K562 (cell line): ENCODE measurements around the gene CBX1. TPM values are rescaled to one million over a fixed set of nuclear protein-coding genes. Genes with fewer than 3 reads are reported as not detected.
A peak's percentile ranks its signal among the peaks of the same experiment; 100 is the strongest.

Source experiments
- ATAC-seq: fragments of 200-7000 bp; cut with Tn5 transposase; 3 replicates; pipeline ENCODE4 v1.9.1; 2020; ENCODE audit warnings: moderate library complexity
- BruUV-seq: library from RNA; stranded (reverse); fragments of 400-500 nt; replicated peaks from 2 replicates; lab custom pipeline; 2021; lab: Mats Ljungman, UMichigan
- CTCF ChIA-PET: fragments of 300-600 bp; formaldehyde crosslinking; extraction: SDS; loops from one replicate; lab custom pipeline; 2021; ENCODE audit warnings: low intra/inter-chr PET ratio; lab: Yijun Ruan, JAX
- POLR2A ChIA-PET: fragments of 300-600, 350-650 bp; sonication (Branson Sonifier 250); formaldehyde crosslinking; extraction: SDS; loops from one replicate; lab custom pipeline; 2021; ENCODE audit warnings: antibody characterized with exemption, inconsistent platforms; lab: Yijun Ruan, JAX
- DNase-seq, 4 experiments: peaks; one replicate each; pipeline versions ENCODE4 v3.0.0 to v3.0.0-alpha.2; 2011 to 2018; ENCODE audit warnings: low spot score in 3 of 4, mixed read lengths in 3 of 4; ENCODE audit errors: extremely low read depth in 1 of 4
- FAIRE-seq: peaks from 2 replicates; lab custom pipeline; 2011; peaks lifted over from hg19 to GRCh38; lab: Jason Lieb, UNC
- H2AFZ ChIP-seq: 2 replicates; pipeline ENCODE4 v1.6.0; 2011; ENCODE audit warnings: low read depth, low read length, control low read depth, inconsistent platforms
- H3K27ac ChIP-seq: fragments of 200-600 bp; 3 replicates; pipeline ENCODE4 v1.8.0; 2011; ENCODE audit warnings: low read depth, mild to moderate bottlenecking, control low read depth, inconsistent platforms, low read length, moderate library complexity, mixed read lengths; ENCODE audit errors: extremely low read depth
- H3K27me3 ChIP-seq, 2 experiments: fragments of 300-600 bp in 1 of 2; 2 replicates in 1 of 2; 3 replicates in 1 of 2; pipeline versions ENCODE4 v1.6.0 to v1.8.0; 2011; ENCODE audit warnings: inconsistent platforms in 2 of 2, low read length in 2 of 2, mild to moderate bottlenecking in 1 of 2, mixed read lengths in 1 of 2, moderate library complexity in 1 of 2; ENCODE audit not compliant: control insufficient read depth in 2 of 2, insufficient read depth in 2 of 2
- H3K36me3 ChIP-seq: fragments of 300-600 bp; 3 replicates; pipeline ENCODE4 v1.8.0; 2011; ENCODE audit warnings: mild to moderate bottlenecking, low read length, inconsistent platforms; ENCODE audit not compliant: control insufficient read depth, insufficient read depth
- H3K4me1 ChIP-seq, 2 experiments: fragments of 200-600 bp in 1 of 2; replicated peaks in 1 of 2; 2 replicates in 1 of 2; 3 replicates in 1 of 2; pipeline versions ENCODE4 v1.5.1 to v1.8.0; 2011; ENCODE audit warnings: inconsistent platforms in 2 of 2, low read length in 2 of 2, mild to moderate bottlenecking in 1 of 2, mixed read lengths in 1 of 2, moderate library complexity in 1 of 2; ENCODE audit not compliant: control insufficient read depth in 2 of 2, insufficient read depth in 2 of 2
- H3K4me2 ChIP-seq: 2 replicates; pipeline ENCODE4 v1.6.1; 2011; ENCODE audit warnings: low read length, control low read depth, inconsistent platforms, mixed read lengths; ENCODE audit not compliant: insufficient read depth
- H3K4me3 ChIP-seq: fragments of 200-600 bp; sonication (generic), shearing (Covaris generic); 2 replicates; pipeline ENCODE4 v1.5.1; 2016; ENCODE audit warnings: control low read depth, inconsistent platforms
- H3K79me2 ChIP-seq: fragments of 200-600 bp; 3 replicates; pipeline ENCODE4 v1.8.0; 2011; ENCODE audit warnings: low read length, inconsistent platforms; ENCODE audit not compliant: control insufficient read depth, insufficient read depth
- H3K9ac ChIP-seq, 2 experiments: 2 replicates each; pipeline versions ENCODE4 v1.6.0 to v1.6.1; 2011; ENCODE audit warnings: low read depth in 2 of 2, low read length in 2 of 2, control low read depth in 1 of 2, inconsistent platforms in 1 of 2, mild to moderate bottlenecking in 1 of 2, mixed read lengths in 1 of 2; ENCODE audit not compliant: insufficient read depth in 1 of 2
- H3K9me1 ChIP-seq: one replicate; pipeline ENCODE4 v1.6.0; 2011; ENCODE audit warnings: inconsistent platforms, mild to moderate bottlenecking, low read length, moderate library complexity; ENCODE audit not compliant: control insufficient read depth, insufficient read depth
- H3K9me3 ChIP-seq: replicated peaks from 2 replicates; pipeline ENCODE4 v1.5.1; 2011; ENCODE audit warnings: low read depth, low read length, inconsistent platforms; ENCODE audit not compliant: control insufficient read depth, insufficient read depth
- H4K20me1 ChIP-seq: replicated peaks from 2 replicates; pipeline ENCODE4 v1.6.1; 2011; ENCODE audit warnings: low read length, inconsistent platforms, mixed read lengths; ENCODE audit not compliant: control insufficient read depth, insufficient read depth
- BACH1 ChIP-seq: fragments of 200-800 bp; sonication (Bioruptor generic); IDR thresholded peaks from 2 replicates; pipeline ENCODE4 v1.6.1; 2016; ENCODE audit warnings: missing genetic modification characterization, missing compliant biosample characterization
- CBX2 ChIP-seq: fragments of 200-600 bp; sonication (generic); IDR thresholded peaks from one replicate; pipeline ENCODE4 v1.6.1; 2012; ENCODE audit warnings: mild to moderate bottlenecking, low read length, inconsistent platforms; ENCODE audit not compliant: insufficient read depth, poor library complexity, severe bottlenecking
- FOSL1 ChIP-seq: fragments of 200-800 bp; sonication (Bioruptor generic); conservative IDR thresholded peaks from 2 replicates; pipeline ENCODE4 v1.6.1; 2016; ENCODE audit warnings: missing genetic modification characterization, missing compliant biosample characterization
- GABPA ChIP-seq: fragments of 200-800 bp; sonication (Bioruptor generic); conservative IDR thresholded peaks from 2 replicates; pipeline ENCODE4 v1.6.1; 2016; ENCODE audit warnings: low read depth, missing genetic modification characterization, missing compliant biosample characterization
- HOXB6 ChIP-seq: fragments of 250-450 bp; sonication (Bioruptor Pico); IDR thresholded peaks from 2 replicates; pipeline ENCODE4 v1.5.1; 2022; ENCODE audit warnings: mild to moderate bottlenecking, borderline replicate concordance
- JUND ChIP-seq, 2 experiments: IDR thresholded peaks; 2 replicates in 1 of 2; 3 replicates in 1 of 2; pipeline ENCODE4 v1.6.1; 2011; ENCODE audit warnings: borderline replicate concordance in 2 of 2, low read depth in 2 of 2, low read length in 2 of 2, improper control_type of control experiment in 1 of 2, missing biosample characterization in 1 of 2, missing genetic modification characterization in 1 of 2, missing genetic modification reagents in 1 of 2
- NFE2 ChIP-seq: IDR thresholded peaks from 2 replicates; pipeline ENCODE4 v1.6.1; 2014; ENCODE audit warnings: antibody characterized with exemption, low read depth
- WGBS: fragments of 100-300 bp; shearing (Covaris generic); methylation state at CpG from one replicate; pipeline ENCODE4 v1.1.6; 2016; ENCODE audit warnings: low coverage, mixed read lengths; ENCODE audit not compliant: insufficient coverage; ENCODE audit errors: missing lambda C conversion rate; 5-methylcytosine and 5-hydroxymethylcytosine counted together
- in situ Hi-C: fragments of 300-500 bp; cut with MboI; formaldehyde crosslinking; loops from 4 replicates; pipeline ENCODE4 v1.15.0; 2018; ENCODE audit warnings: inconsistent platforms, mixed read lengths
- intact Hi-C: fragments of 100-400 bp; cut with micrococcal nuclease; formaldehyde crosslinking; loops from 2 replicates; pipeline ENCODE4 v1.14.2; 2022
- polyA plus RNA-seq, 8 experiments: library from polyadenylated mRNA; depleted of rRNA in 4 of 8; stranded (reverse) in 5 of 8; unstranded in 3 of 8; fragments of >200 nt; fragmentation: Nextera tagmentation in 2 of 8; fragmentation: Illumina TruSeq in 1 of 8; extraction: Ambion mirVana in 2 of 8; extraction: Trizol in 1 of 8; gene quantifications; 2 replicates each; pipeline versions ENCODE4 v1.2.1 to v1.2.3, GENCODE V29; 2011 to 2014; ENCODE audit warnings: inconsistent platforms in 1 of 8, missing spikeins in 1 of 8
- total RNA-seq, 7 experiments: library from RNA; depleted of rRNA in 6 of 7; stranded (reverse); fragments of >200 nt in 6 of 7; fragmentation: Illumina TruSeq in 2 of 7; extraction: Trizol in 2 of 7; gene quantifications; 2 replicates each; pipeline versions ENCODE4 v1.2.1 to v1.2.3, GENCODE V29; 2011 to 2021; ENCODE audit warnings: low replicate concordance in 1 of 7

CBX1 gene
- total and polyA plus RNA-seq, 9 of the 15 experiments (the other 6 are each of a cell fraction or from before 2014, with no cell fraction given): 10.6 to 95.7 (median 52.7) TPM

DNA sequence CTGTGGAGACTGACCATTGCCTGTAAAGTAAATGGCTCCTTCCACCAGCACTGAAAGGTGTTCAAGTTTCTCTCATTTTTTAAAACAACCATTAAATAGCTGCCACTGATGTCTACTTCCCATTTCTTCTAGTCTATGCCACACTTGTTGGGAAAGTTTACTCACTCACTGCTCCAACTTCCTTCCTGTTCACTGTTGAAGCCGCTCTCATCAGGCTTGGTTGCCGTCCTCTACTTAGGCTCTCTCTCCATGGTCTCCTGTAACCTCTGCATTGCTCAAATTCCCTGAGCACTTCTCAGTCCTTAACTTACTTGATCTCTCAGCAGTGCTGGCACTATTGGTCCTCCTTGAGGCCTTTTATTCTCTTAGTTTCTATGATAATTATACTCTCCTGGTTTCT, 38.7 kb upstream of the CBX1 start:
- ATAC-seq: no peak; the same call in 2 of the 3 replicates
- intact Hi-C loops: loop anchor here (10.0 kb wide), 1 partner anchor 295 kb away; the partner anchor contains the start of gene SCRN2
- no peaks in the 10 kb centered on the region for H3K79me2 ChIP-seq
- ChIA-PET CTCF (no interaction called here), POLR2A (interaction anchor here (1.1 to 2.3 kb wide), 2 partner anchors 9 to 39 kb away, joined by 3 to 6 read pairs; no protein-coding TSS in a partner anchor)
- no peaks in the 10 kb centered on the region for H3K36me3 ChIP-seq
- no peaks in the 10 kb centered on the region for H4K20me1 ChIP-seq
- no peak overlapping the region for H3K4me3 ChIP-seq
- H3K27me3 ChIP-seq: peaks cover 25 to 32% of the 10 kb centered on the region in 2 experiments; a peak in 4 of 5 replicates
- no peak overlapping the region for H3K4me2 ChIP-seq
- TF ChIP-seq GABPA (tag) (peak; percentile 45), FOSL1 (tag) (peak; percentile 38; the same call in 1 of the 2 replicates), BACH1 (no peak), NFE2 (no peak), JUND (IDR thresholded peaks at IDR 0.05; ENCODE audit: borderline replicate concordance, low read depth, low read length) (no peak), JUND (tag; IDR thresholded peaks at IDR 0.05; ENCODE audit: borderline replicate concordance, low read depth, low read length) (0 out of 3 replicates have a peak, but pooled peaks have one; percentile 30), CBX2 (no peak), HOXB6 (CRISPR knock-in tag) (no peak)
- no peak overlapping the region for H3K27ac ChIP-seq
- no peaks in the 10 kb centered on the region for H3K9me3 ChIP-seq
- in situ Hi-C loops: loop anchor here (5.0 kb wide), 1 partner anchor 113 kb away; no protein-coding TSS in a partner anchor
- no peaks in the 10 kb centered on the region for H3K9me1 ChIP-seq
- no peak for FAIRE-seq
- no peak overlapping the region for H2AFZ ChIP-seq
- 10% methylated on average over 2 of the region's 2 CpGs for WGBS
- DNase-seq: no peak
- H3K4me1 ChIP-seq: no peaks in the 10 kb centered on the region; a peak in 1 of 5 replicates
- BruUV-seq: no TSS peak
- H3K9ac ChIP-seq: no peak overlapping the region
